ENCODE results near the gene DAB1. TPM values are rescaled to one million over a fixed set of nuclear protein-coding genes. Genes with fewer than 3 reads are reported as not detected.

Gene DAB1
- total RNA-seq, 4 donors from 2014 or later: under 0.01 to 5.9 (median 0.61) TPM

- no peaks in the 10 kb centered on the region for H3K4me1 ChIP-seq
- no peak for TF ChIP-seq CTCF (IDR thresholded peaks at IDR 0.05)
- TF ChIP-seq POLR2A (IDR thresholded peaks at IDR 0.05): no peak
- no peak for DNase-seq
- intact Hi-C loops (cut with DNase I; ENCODE audit: low total_unique reads): no loop called here
- H3K4me3 ChIP-seq: no peak overlapping the region
- H3K9me3 ChIP-seq: no peaks in the 10 kb centered on the region
- no peaks in the 10 kb centered on the region for H3K27me3 ChIP-seq
- H3K36me3 ChIP-seq: no peaks in the 10 kb centered on the region
- H3K27ac ChIP-seq: no peak overlapping the region
These were observed 38.5 kb downstream of the DAB1 start for GRCh38 chr1:57385336-57385735.

- TF ChIP-seq CTCF (IDR thresholded peaks at IDR 0.05) (no peak), POLR2A (IDR thresholded peaks at IDR 0.05) (no peak)
- no peaks in the 10 kb centered on the region for H3K36me3 ChIP-seq
- H3K4me1 ChIP-seq: no peaks in the 10 kb centered on the region
- H3K27me3 ChIP-seq: no peaks in the 10 kb centered on the region
- H3K27ac ChIP-seq: no peak overlapping the region
- H3K9me3 ChIP-seq: no peaks in the 10 kb centered on the region
- intact Hi-C loops (cut with DNase I; ENCODE audit: low total_unique reads): no loop called here
- H3K4me3 ChIP-seq: no peak overlapping the region
- DNase-seq: no peak
These were observed 39.0 kb downstream of the DAB1 start for GRCh38 chr1:57384901-57385300.

GRCh38 chr1:57384284-57384683, 39.6 kb downstream of the DAB1 start:
- H3K4me1 ChIP-seq: no peaks in the 10 kb centered on the region
- no peaks in the 10 kb centered on the region for H3K36me3 ChIP-seq
- intact Hi-C loops (cut with DNase I; ENCODE audit: low total_unique reads): no loop called here
- H3K9me3 ChIP-seq: no peaks in the 10 kb centered on the region
- no peak for DNase-seq
- no peak overlapping the region for H3K27ac ChIP-seq
- H3K27me3 ChIP-seq: no peaks in the 10 kb centered on the region
- TF ChIP-seq POLR2A (IDR thresholded peaks at IDR 0.05) (no peak), CTCF (IDR thresholded peaks at IDR 0.05) (no peak)
- H3K4me3 ChIP-seq: no peak overlapping the region

- intact Hi-C loops (cut with DNase I; ENCODE audit: low total_unique reads): no loop called here
These were observed 42.0 kb downstream of the DAB1 start for GRCh38 chr1:57381871-57382270.

GRCh38 chr1:57381426-57381825, 42.4 kb downstream of the DAB1 start:
- intact Hi-C loops (cut with DNase I; ENCODE audit: low total_unique reads): no loop called here
- no peak for DNase-seq
- TF ChIP-seq CTCF (IDR thresholded peaks at IDR 0.05) (no peak), POLR2A (IDR thresholded peaks at IDR 0.05) (no peak)
- Histone ChIP-seq H3K9me3 (no peaks in the 10 kb centered on the region), H3K36me3 (no peaks in the 10 kb centered on the region), H3K4me1 (no peaks in the 10 kb centered on the region), H3K27ac (no peak overlapping the region), H3K27me3 (no peaks in the 10 kb centered on the region), H3K4me3 (no peak overlapping the region)

More at GRCh38 chr1:57381871-57382270, 42.0 kb downstream of the DAB1 start:
- Histone ChIP-seq H3K9me3 (no peaks in the 10 kb centered on the region), H3K4me1 (no peaks in the 10 kb centered on the region), H3K27me3 (no peaks in the 10 kb centered on the region), H3K27ac (no peak overlapping the region), H3K36me3 (no peaks in the 10 kb centered on the region), H3K4me3 (no peak overlapping the region)
- DNase-seq: no peak
- TF ChIP-seq CTCF (IDR thresholded peaks at IDR 0.05) (no peak), POLR2A (IDR thresholded peaks at IDR 0.05) (no peak)
